H9 (cell line): ENCODE results near the gene ERICH6B. TPM values are rescaled to one million over a fixed set of nuclear protein-coding genes. Genes with fewer than 3 reads are reported as not detected.

ENCODE experiments used
- DNase-seq: peaks from one replicate; pipeline ENCODE4 v3.0.0-alpha.2; 2017
- H2AFZ ChIP-seq: one replicate; pipeline ENCODE4 v1.6.1; 2013; ENCODE audit warnings: mild to moderate bottlenecking, low read length, control low read depth, moderate library complexity
- H2AK5ac ChIP-seq: 2 replicates; pipeline ENCODE4 v1.6.1; 2013; ENCODE audit warnings: low read length, control low read depth, mixed read lengths; ENCODE audit not compliant: insufficient read length
- H2BK120ac ChIP-seq: one replicate; pipeline ENCODE4 v1.6.1; 2013; ENCODE audit warnings: low read depth, mild to moderate bottlenecking, low read length, control low read depth, inconsistent platforms; ENCODE audit not compliant: poor library complexity, severe bottlenecking
- H2BK12ac ChIP-seq: 2 replicates; pipeline ENCODE4 v1.6.1; 2013; ENCODE audit warnings: low read length, control low read depth, mixed read lengths, low read depth; ENCODE audit not compliant: insufficient read length
- H2BK15ac ChIP-seq: 2 replicates; pipeline ENCODE4 v1.6.1; 2013; ENCODE audit warnings: low read depth, low read length, control low read depth
- H2BK20ac ChIP-seq: one replicate; pipeline ENCODE4 v1.6.1; 2013; ENCODE audit warnings: low read depth, mild to moderate bottlenecking, low read length, control low read depth, inconsistent platforms; ENCODE audit not compliant: poor library complexity, severe bottlenecking
- H2BK5ac ChIP-seq: 2 replicates; pipeline ENCODE4 v1.6.1; 2013; ENCODE audit warnings: low read length, control low read depth, mixed read lengths; ENCODE audit not compliant: insufficient read length
- H3K14ac ChIP-seq: 2 replicates; pipeline ENCODE4 v1.6.1; 2013; ENCODE audit warnings: low read length, control low read depth; ENCODE audit not compliant: insufficient read depth
- H3K18ac ChIP-seq: 2 replicates; pipeline ENCODE4 v1.6.1; 2013; ENCODE audit warnings: low read depth, mild to moderate bottlenecking, mixed read lengths, low read length, control low read depth; ENCODE audit not compliant: insufficient read length
- H3K23ac ChIP-seq: 2 replicates; pipeline ENCODE4 v1.6.1; 2013; ENCODE audit warnings: low read length, control low read depth, mixed read lengths, low read depth; ENCODE audit not compliant: insufficient read length
- H3K23me2 ChIP-seq: 2 replicates; pipeline ENCODE4 v1.6.1; 2013; ENCODE audit warnings: low read depth, mild to moderate bottlenecking, mixed read lengths, low read length, control low read depth; ENCODE audit not compliant: insufficient read length, poor library complexity, severe bottlenecking
- H3K27ac ChIP-seq: 2 replicates; pipeline ENCODE4 v1.5.1; 2013; ENCODE audit warnings: low read length, control low read depth, mixed read lengths, low read depth; ENCODE audit not compliant: insufficient read length
- H3K27me3 ChIP-seq: 2 replicates; pipeline ENCODE4 v1.6.1; 2013; ENCODE audit warnings: low read length, control low read depth, inconsistent platforms; ENCODE audit not compliant: insufficient read depth
- H3K4ac ChIP-seq: 2 replicates; pipeline ENCODE4 v1.6.1; 2013; ENCODE audit warnings: low read depth, mild to moderate bottlenecking, control low read depth, inconsistent platforms, low read length, moderate library complexity
- H3K4me1 ChIP-seq: 2 replicates; pipeline ENCODE4 v1.6.1; 2013; ENCODE audit warnings: low read length, control low read depth, inconsistent platforms; ENCODE audit not compliant: insufficient read depth
- H3K4me2 ChIP-seq: 2 replicates; pipeline ENCODE4 v1.6.1; 2013; ENCODE audit warnings: low read length, control low read depth, mixed read lengths; ENCODE audit not compliant: insufficient read length, insufficient read depth
- H3K56ac ChIP-seq: 2 replicates; pipeline ENCODE4 v1.6.1; 2013; ENCODE audit warnings: low read depth, mild to moderate bottlenecking, mixed read lengths, low read length, control low read depth; ENCODE audit not compliant: insufficient read length
- H3K79me1 ChIP-seq: 2 replicates; pipeline ENCODE4 v1.6.1; 2013; ENCODE audit warnings: low read depth, mild to moderate bottlenecking, moderate library complexity, low read length, control low read depth, inconsistent platforms; ENCODE audit not compliant: insufficient read depth, poor library complexity, severe bottlenecking
- H3K79me2 ChIP-seq: 2 replicates; pipeline ENCODE4 v1.6.1; 2013; ENCODE audit warnings: low read length, control low read depth, inconsistent platforms; ENCODE audit not compliant: insufficient read depth
- H3K9ac ChIP-seq: 2 replicates; pipeline ENCODE4 v1.6.1; 2013; ENCODE audit warnings: low read length, control low read depth, mixed read lengths; ENCODE audit not compliant: insufficient read length; ENCODE audit errors: extremely low read depth
- H3K9me3 ChIP-seq: one replicate; pipeline ENCODE4 v1.6.1; 2013; ENCODE audit warnings: low read depth, low read length, inconsistent platforms; ENCODE audit not compliant: control insufficient read depth
- H3T11ph ChIP-seq: one replicate; pipeline ENCODE4 v1.6.1; 2013; ENCODE audit warnings: mild to moderate bottlenecking, low read length, control low read depth, inconsistent platforms
- H4K20me1 ChIP-seq: one replicate; pipeline ENCODE4 v1.6.1; 2013; ENCODE audit not compliant: control insufficient read depth, insufficient read length, insufficient read depth
- H4K5ac ChIP-seq: 2 replicates; pipeline ENCODE4 v1.6.1; 2013; ENCODE audit warnings: low read depth, mild to moderate bottlenecking, mixed read lengths, low read length, control low read depth; ENCODE audit not compliant: insufficient read length
- H4K8ac ChIP-seq: replicated peaks from 2 replicates; pipeline ENCODE4 v1.6.1; 2013; ENCODE audit warnings: low read length, control low read depth, mixed read lengths, low read depth; ENCODE audit not compliant: insufficient read length
- H4K91ac ChIP-seq: 2 replicates; pipeline ENCODE4 v1.6.1; 2013; ENCODE audit warnings: low read depth, mild to moderate bottlenecking, moderate library complexity, mixed read lengths, low read length, control low read depth; ENCODE audit not compliant: insufficient read length
- H3K27ac Mint-ChIP-seq, 3 experiments: 2 replicates in 2 of 3; 3 replicates in 1 of 3; pipeline ENCODE4 v1.8.0; 2020 to 2021; ENCODE audit warnings: mixed read lengths in 3 of 3, mild to moderate bottlenecking in 1 of 3, moderate library complexity in 1 of 3
- H3K27me3 Mint-ChIP-seq: 2 replicates; pipeline ENCODE4 v1.8.0; 2021; ENCODE audit warnings: low read depth, mild to moderate bottlenecking, moderate library complexity, mixed read lengths
- H3K36me3 Mint-ChIP-seq, 3 experiments: 2 replicates in 2 of 3; 3 replicates in 1 of 3; pipeline ENCODE4 v1.8.0; 2020 to 2021; ENCODE audit warnings: low read depth in 3 of 3, mixed read lengths in 3 of 3; ENCODE audit not compliant: insufficient read depth in 1 of 3
- H3K4me1 Mint-ChIP-seq, 2 experiments: 2 replicates each; pipeline ENCODE4 v1.8.0; 2020; ENCODE audit warnings: mixed read lengths in 2 of 2
- H3K4me3 Mint-ChIP-seq, 2 experiments: 2 replicates in 1 of 2; 3 replicates in 1 of 2; pipeline ENCODE4 v1.8.0; 2020 to 2021; ENCODE audit warnings: mild to moderate bottlenecking in 2 of 2, mixed read lengths in 2 of 2, moderate library complexity in 1 of 2
- H3K9me3 Mint-ChIP-seq, 2 experiments: 2 replicates in 1 of 2; 3 replicates in 1 of 2; pipeline ENCODE4 v1.8.0; 2020; ENCODE audit warnings: mild to moderate bottlenecking in 2 of 2, mixed read lengths in 2 of 2, moderate library complexity in 1 of 2
- CTCF ChIP-seq: fragments of 200-600 bp; sonication (generic); conservative IDR thresholded peaks from 3 replicates; pipeline ENCODE4 v1.8.0; 2021; ENCODE audit warnings: antibody characterized with exemption, mild to moderate bottlenecking
- WGBS: extraction: QIAGEN DNeasy Blood & Tissue Kit; methylation state at CpG from one replicate; pipeline ENCODE4 v1.1.7; 2013; ENCODE audit warnings: missing lambda C conversion rate, low lambda C conversion rate, mixed read lengths; ENCODE audit not compliant: insufficient read length; ENCODE audit errors: extremely low coverage; 5-methylcytosine and 5-hydroxymethylcytosine counted together
- total RNA-seq: library from RNA; stranded (reverse); gene quantifications from 2 replicates; pipeline ENCODE4 v1.2.1, GENCODE V29; 2021

ERICH6B gene
- total RNA-seq, 1 experiment from 2014 or later: not detected

DNA sequence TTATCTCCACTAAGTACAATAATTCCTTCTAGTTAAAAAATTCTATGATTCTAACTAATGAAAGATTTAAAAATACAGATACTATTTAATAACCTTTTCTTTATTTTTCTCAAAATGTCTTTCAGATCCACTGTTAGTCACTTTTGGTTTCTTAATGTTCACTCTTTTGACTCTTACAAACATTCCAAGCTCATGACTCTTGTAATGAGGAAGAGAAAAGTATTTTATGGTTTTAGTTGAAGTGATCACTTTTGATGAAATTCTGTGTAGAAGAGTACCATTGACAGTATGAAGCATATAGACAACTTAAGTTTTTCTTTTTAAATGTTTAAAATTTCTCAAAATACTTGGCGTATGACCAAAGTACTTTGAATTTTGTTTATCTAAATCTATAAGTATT is 123.0 kb downstream of the ERICH6B start:
- H3K4me1 Mint-ChIP-seq: no peaks in the 10 kb centered on the region
- Histone ChIP-seq H2BK12ac (no peak overlapping the region), H4K91ac (no peak overlapping the region), H3K27ac (no peak overlapping the region), H2BK15ac (no peak overlapping the region), H3K9ac (no peak overlapping the region), H3K4me2 (no peak overlapping the region), H3K9me3 (no peaks in the 10 kb centered on the region), H3K14ac (no peak overlapping the region), H3K79me2 (no peaks in the 10 kb centered on the region), H3K23ac (no peak overlapping the region), H4K5ac (no peak overlapping the region), H4K20me1 (no peaks in the 10 kb centered on the region), H3T11ph (no peak overlapping the region), H2AFZ (no peak overlapping the region), H2AK5ac (no peak overlapping the region), H3K4ac (no peak overlapping the region), H4K8ac (no peak overlapping the region), H2BK5ac (no peak overlapping the region), H3K79me1 (no peaks in the 10 kb centered on the region), H3K27me3 (no peaks in the 10 kb centered on the region), H3K18ac (no peak overlapping the region), H2BK120ac (no peak overlapping the region), H3K23me2 (no peaks in the 10 kb centered on the region), H2BK20ac (no peak overlapping the region), H3K56ac (no peak overlapping the region), H3K4me1 (no peaks in the 10 kb centered on the region)
- no peak for TF ChIP-seq CTCF
- no peak overlapping the region for H3K4me3 Mint-ChIP-seq
- H3K9me3 Mint-ChIP-seq: no peaks in the 10 kb centered on the region
- no peaks in the 10 kb centered on the region for H3K27me3 Mint-ChIP-seq
- WGBS: no CpG with 5 or more reads among the region's 1 CpG
- H3K27ac Mint-ChIP-seq: no peak overlapping the region
- DNase-seq: no peak
- H3K36me3 Mint-ChIP-seq: peaks cover 12 to 49% (median 40%) of the 10 kb centered on the region in 3 experiments; a peak in 6 of 7 replicates

Other genes with a start within 250 kb of the ERICH6B start
- gene SLC25A30, start 197.4 kb downstream of the ERICH6B start, total RNA-seq: 5.4 and 6.3 TPM in 2 replicates
- 15.6 and 16.5 TPM in 2 replicates for gene COG3, start 150.8 kb downstream of the ERICH6B start, total RNA-seq
- gene CBY2, start 86.6 kb upstream of the ERICH6B start, total RNA-seq: not detected in 2 replicates
- gene SIAH3, start 236.0 kb upstream of the ERICH6B start, total RNA-seq: not detected in 2 replicates